Measurements from ENCODE around the gene INPP5J.
"Not testable (repeated sequence)": the region's sequence is repeated elsewhere in the genome, so short reads cannot be mapped to it uniquely, and the experiment has no call there.

INPP5J gene

DNA sequence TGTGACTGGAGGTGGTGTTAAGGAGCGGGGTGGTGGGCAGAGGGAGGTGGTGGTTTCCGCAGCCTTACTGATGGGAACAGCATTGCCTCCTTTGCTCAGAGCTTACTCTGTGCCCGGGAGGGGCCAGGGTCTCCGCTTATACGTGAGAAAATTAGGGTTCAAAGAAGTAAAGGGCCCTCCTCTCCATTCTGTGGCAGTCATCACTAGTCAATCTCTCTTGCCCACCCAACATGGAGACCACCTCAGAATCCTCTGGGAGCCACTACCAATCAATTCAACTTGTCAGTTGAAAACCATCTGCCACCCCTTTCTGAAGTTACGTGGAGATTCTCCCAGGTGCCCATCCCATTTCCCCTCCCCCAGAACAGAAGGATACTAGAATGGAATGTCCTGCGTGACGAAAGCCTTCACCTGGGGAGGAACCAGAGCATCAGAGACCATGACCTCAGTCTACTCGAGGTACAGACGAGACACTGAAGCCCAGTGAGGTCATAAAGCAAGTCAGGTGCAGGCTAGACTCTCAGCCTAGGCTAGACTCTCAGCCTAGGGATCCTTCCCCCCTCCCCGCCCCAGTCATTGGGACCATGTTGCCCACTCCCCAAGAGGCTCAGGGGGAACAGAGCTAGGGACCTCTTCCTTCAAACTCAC is 17.4 kb upstream of the INPP5J start:
- H3K4me3 ChIP-seq (ENCODE audit: low read depth in 1 of 2, low read length in 2 of 2), result peak overlapping the region; percentile 33 to 84
- peak overlapping the region; percentile 96 for H3K9ac ChIP-seq (ENCODE audit: low read length)
- H3K27me3 ChIP-seq (ENCODE audit: control insufficient read depth in 1 of 2, insufficient read depth in 2 of 2, low read length in 2 of 2), result no peaks in the 10 kb centered on the region
- H3K27ac ChIP-seq (ENCODE audit: low read depth, low read length), result peak overlapping the region; percentile 84
- H3K9me3 ChIP-seq (ENCODE audit: low read length), result no peaks in the 10 kb centered on the region
- H3K4me1 ChIP-seq (ENCODE audit: insufficient read depth, low read length), result peaks cover 48% of the 10 kb centered on the region
- peaks cover 43% of the 10 kb centered on the region for H3K36me3 ChIP-seq (ENCODE audit: insufficient read depth, low read length)

DNA sequence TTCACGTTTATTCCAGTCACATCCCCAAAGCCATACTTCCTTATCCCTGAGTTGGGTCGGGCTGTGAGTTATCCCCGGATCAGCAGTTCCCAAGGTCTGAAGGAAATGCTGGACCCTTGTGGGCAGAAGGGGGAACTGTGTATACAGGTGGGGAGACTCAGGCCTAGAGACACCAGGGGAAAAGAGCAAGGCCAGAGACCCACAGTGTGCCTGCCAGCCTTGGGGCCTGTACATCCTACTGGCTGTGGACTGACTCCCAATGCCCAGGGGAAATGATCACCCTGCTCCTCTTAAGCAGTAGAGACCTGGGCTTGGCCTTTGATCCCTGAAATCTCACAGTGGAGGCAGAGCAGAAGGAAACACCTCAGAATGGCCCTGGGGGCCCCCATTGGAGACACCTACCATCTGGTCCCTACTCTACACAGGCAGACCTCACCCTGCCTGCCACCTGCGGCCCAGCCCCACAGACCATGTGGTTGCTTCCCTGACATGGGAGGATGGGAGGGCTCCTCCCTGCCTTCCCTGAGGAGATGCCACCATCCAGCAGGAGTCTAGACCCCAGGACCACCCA is 16.7 kb upstream of the INPP5J start:
- peak overlapping the region; percentile 84 for H3K27ac ChIP-seq (ENCODE audit: low read depth, low read length)
- peak overlapping the region; percentile 84 to 93 for H3K4me3 ChIP-seq (ENCODE audit: low read depth in 1 of 2, low read length in 2 of 2)
- peak overlapping the region; percentile 96 for H3K9ac ChIP-seq (ENCODE audit: low read length)
- H3K4me1 ChIP-seq (ENCODE audit: insufficient read depth, low read length), result peaks cover 43% of the 10 kb centered on the region
- peaks cover 36% of the 10 kb centered on the region for H3K36me3 ChIP-seq (ENCODE audit: insufficient read depth, low read length)
- H3K9me3 ChIP-seq (ENCODE audit: low read length), result no peaks in the 10 kb centered on the region
- H3K27me3 ChIP-seq (ENCODE audit: control insufficient read depth in 1 of 2, insufficient read depth in 2 of 2, low read length in 2 of 2), result no peaks in the 10 kb centered on the region

DNA sequence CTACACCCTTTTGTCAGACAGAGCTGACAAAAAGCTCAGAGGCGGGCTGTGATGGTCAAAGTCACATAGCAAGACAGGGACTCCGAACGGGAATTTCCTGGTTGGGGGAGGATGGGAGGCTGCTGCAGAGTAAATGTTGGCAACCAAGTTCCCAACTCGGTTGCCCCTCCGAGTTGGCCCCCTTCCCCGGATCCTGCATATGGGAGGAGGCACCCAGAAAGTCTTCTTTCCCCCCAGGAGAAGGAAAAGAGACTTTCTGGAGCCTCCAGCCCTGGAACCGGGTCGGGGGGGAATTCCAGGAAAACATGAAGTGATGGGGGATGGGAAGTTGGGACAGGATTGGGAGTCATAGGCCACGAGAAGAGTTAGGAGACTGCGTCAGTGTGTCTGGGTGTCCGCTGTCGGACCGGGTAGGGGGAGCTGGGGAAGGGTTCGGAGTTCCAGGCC is 16.0 kb upstream of the INPP5J start:
- H3K4me3 ChIP-seq (ENCODE audit: low read depth in 1 of 2, low read length in 2 of 2), result peak overlapping the region; percentile 84 to 93
- H3K9me3 ChIP-seq (ENCODE audit: low read length), result no peaks in the 10 kb centered on the region
- H3K27ac ChIP-seq (ENCODE audit: low read depth, low read length), result peak overlapping the region; percentile 84
- H3K9ac ChIP-seq (ENCODE audit: low read length), result peak overlapping the region; percentile 96
- H3K36me3 ChIP-seq (ENCODE audit: insufficient read depth, low read length), result peaks cover 30% of the 10 kb centered on the region
- no peaks in the 10 kb centered on the region for H3K27me3 ChIP-seq (ENCODE audit: control insufficient read depth in 1 of 2, insufficient read depth in 2 of 2, low read length in 2 of 2)
- H3K4me1 ChIP-seq (ENCODE audit: insufficient read depth, low read length), result peaks cover 40% of the 10 kb centered on the region

DNA sequence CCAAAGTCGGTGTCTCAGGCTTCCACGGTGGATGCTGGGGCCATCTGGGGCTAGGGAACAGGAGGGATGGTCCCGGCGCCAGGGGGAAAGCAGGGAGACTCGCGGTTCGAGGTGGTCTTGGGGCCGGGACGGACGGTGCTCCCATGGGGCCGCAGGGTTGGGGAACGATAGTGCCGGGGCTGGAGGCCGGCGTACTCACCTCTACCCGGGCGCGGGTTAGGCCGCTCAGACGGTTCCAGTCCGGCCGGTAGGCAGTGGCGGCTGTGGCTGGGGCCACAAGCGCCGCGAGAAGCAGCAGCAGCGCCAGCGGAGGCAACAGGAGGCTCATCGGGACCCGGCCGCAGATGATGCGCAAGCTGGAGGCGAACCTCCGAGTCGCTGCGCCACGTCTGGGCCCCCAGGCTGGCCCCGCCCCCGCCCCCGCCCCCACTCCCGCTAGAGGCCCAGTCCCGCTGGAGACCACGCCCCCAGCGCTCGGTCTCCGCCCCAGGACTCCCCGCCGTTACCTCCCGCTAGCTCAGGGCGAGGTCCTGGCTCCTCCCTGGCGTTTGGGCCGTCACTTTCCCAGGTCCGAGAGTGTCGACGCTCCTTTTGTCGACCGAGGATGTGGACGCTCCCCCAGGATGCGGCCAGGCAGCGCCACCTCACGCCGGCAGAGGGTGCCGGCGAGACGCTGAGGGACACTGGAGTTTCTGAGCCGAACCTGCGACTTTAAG is 15.4 kb upstream of the INPP5J start, which contains the start of gene SELENOM:
Gene SELENOM, minus strand, starts transcription at position 391 of the 716 bp plus-strand sequence. Its CDS starts 63 bp downstream, at position 328.
- Histone ChIP-seq H3K4me1 (ENCODE audit: insufficient read depth, low read length) (peaks cover 34% of the 10 kb centered on the region), H3K36me3 (ENCODE audit: insufficient read depth, low read length) (peaks cover 24% of the 10 kb centered on the region), H3K27me3 (ENCODE audit: control insufficient read depth in 1 of 2, insufficient read depth in 2 of 2, low read length in 2 of 2) (no peaks in the 10 kb centered on the region), H3K4me3 (ENCODE audit: low read depth in 1 of 2, low read length in 2 of 2) (peak within 1 kb of the TSS; percentile 84 to 93), H3K27ac (ENCODE audit: low read depth, low read length) (peak within 1 kb of the TSS; percentile 84), H3K9ac (ENCODE audit: low read length) (peak within 1 kb of the TSS; percentile 96), H3K9me3 (ENCODE audit: low read length) (no peaks in the 10 kb centered on the region)

DNA sequence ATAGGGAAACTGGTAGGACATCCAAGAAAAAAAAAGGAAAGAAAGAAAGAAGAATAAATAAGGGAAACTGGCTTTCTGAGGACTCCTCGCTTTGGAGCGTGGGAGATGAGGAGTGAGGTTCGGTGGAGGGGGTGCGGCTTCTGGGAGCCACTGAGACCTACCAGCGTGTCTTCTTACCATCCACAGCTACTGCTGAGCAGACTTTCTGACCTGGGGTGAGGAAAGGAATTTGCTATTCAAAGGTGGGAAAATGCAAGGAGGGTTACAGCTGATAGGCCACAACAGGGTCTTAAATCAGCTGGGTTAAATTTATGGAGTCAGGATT is 14.9 kb upstream of the INPP5J start:
- Histone ChIP-seq H3K4me3 (ENCODE audit: low read depth in 1 of 2, low read length in 2 of 2) (peak overlapping the region in 1 of 2 donors; percentile 47), H3K9ac (ENCODE audit: low read length) (no peak overlapping the region), H3K9me3 (ENCODE audit: low read length) (no peaks in the 10 kb centered on the region), H3K4me1 (ENCODE audit: insufficient read depth, low read length) (peaks cover 30% of the 10 kb centered on the region), H3K27me3 (ENCODE audit: control insufficient read depth in 1 of 2, insufficient read depth in 2 of 2, low read length in 2 of 2) (no peaks in the 10 kb centered on the region), H3K27ac (ENCODE audit: low read depth, low read length) (peak overlapping the region; percentile 74), H3K36me3 (ENCODE audit: insufficient read depth, low read length) (peaks cover 22% of the 10 kb centered on the region)

DNA sequence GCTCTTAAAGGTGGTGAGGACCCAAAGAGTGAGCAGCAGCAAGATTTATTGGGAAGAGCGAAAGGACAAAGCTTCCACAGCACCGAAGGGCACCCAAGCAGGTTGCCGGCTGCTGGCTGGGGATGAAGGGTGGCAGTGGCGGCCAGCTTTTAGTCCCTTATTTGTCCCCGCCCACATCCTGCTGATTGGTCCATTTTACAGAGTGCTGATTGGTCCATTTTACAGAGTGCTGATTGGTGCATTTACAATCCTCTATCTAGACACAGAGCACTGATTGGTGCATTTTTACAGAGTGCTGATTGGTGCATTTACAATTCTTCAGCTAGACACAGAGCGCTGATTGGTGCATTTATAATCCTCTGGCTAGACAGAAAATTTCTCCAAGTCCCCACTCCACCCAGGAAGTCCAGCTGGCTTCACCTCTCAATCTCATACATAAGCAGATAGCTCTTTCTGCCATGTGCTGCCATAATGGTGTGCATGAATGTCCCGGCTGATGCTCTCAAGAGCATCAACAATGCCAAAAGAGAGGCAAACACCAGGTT is 10.1 kb upstream of the INPP5J start:
- not testable (repeated sequence) for H3K27ac ChIP-seq (ENCODE audit: low read depth, low read length); H3K4me3 ChIP-seq (ENCODE audit: low read depth in 1 of 2, low read length in 2 of 2); H3K36me3 ChIP-seq (ENCODE audit: insufficient read depth, low read length); H3K9me3 ChIP-seq (ENCODE audit: low read length); H3K4me1 ChIP-seq (ENCODE audit: insufficient read depth, low read length); H3K27me3 ChIP-seq (ENCODE audit: control insufficient read depth in 1 of 2, insufficient read depth in 2 of 2, low read length in 2 of 2); H3K9ac ChIP-seq (ENCODE audit: low read length)

DNA sequence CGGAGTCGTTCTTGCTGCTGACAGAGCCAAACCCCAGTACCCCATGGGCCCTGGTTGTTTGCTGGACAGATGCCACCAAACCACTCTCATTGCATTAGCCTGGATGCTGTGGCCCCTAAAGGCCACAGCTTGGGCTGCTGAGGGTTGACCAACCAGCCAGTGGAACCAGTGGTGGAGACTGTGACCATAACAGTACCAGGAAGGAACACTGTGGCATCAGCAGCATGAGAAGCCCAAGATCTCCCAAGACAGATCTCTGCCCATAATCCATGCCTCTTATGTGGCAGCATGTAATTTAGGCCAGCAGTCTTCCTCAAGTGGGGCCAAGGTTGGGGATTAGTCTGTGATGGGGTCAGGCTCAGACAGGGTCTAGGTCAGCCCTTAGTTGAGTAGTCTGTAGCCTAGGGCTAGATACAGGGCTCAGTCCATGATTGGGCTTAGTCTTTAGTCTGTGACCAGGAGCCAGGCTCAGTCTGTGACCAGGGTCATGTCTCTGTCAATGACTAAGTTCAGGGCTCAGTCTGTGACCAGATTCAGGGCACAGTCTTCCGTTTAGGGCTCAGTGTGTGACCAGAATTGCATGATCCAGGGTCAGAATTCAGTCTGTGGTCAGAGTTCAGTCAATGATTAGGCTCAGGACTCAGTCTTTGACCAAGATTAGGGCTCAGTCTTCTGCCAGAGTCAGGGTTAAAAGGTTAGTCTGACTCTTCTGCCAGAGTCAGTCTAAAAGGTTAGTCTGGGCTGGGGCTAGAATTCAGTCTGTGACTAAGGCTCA is 4.5 kb upstream of the INPP5J start:
- no peak overlapping the region for H3K9ac ChIP-seq (ENCODE audit: low read length)
- H3K36me3 ChIP-seq (ENCODE audit: insufficient read depth, low read length), result no peaks in the 10 kb centered on the region
- H3K4me1 ChIP-seq (ENCODE audit: insufficient read depth, low read length), result peaks cover 13% of the 10 kb centered on the region
- H3K27me3 ChIP-seq (ENCODE audit: control insufficient read depth in 1 of 2, insufficient read depth in 2 of 2, low read length in 2 of 2), result no peaks in the 10 kb centered on the region
- no peaks in the 10 kb centered on the region for H3K9me3 ChIP-seq (ENCODE audit: low read length)
- no peak overlapping the region for H3K4me3 ChIP-seq (ENCODE audit: low read depth in 1 of 2, low read length in 2 of 2)
- H3K27ac ChIP-seq (ENCODE audit: low read depth, low read length), result no peak overlapping the region

DNA sequence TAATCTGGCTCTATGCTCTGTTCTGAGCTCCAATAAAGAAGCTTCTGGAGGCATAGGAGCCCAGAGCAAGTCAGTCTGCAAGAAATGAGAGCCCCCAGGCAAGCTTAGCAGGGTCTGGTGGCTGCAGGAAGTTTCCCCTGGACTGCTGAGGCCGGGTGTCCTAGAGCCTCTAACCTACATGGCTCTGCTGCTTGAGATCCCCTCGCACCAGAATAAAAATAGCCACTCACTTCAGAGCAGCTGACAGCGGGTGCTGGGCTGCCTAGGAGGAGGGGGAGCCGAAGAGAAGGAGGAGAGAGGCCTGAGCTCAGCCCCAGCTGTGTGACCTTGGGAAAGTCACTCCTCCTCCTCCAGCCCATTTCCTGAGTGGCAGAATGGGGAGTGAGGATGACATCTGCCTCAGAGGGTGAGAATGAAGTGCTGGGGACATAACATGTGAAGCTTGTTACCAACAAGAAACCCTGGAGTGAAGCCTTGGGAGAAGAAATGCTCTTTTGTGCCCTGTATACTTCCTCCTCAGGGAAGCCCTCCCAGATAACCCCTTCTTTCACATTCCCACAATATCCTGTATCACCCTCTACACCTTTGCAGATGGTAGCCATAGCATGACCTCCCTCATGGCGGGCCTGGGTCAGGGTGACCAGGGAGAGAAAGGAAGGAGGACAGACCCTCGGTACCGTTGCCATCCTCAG is 3.6 kb upstream of the INPP5J start:
- Histone ChIP-seq H3K4me1 (ENCODE audit: insufficient read depth, low read length) (peaks cover 17% of the 10 kb centered on the region), H3K4me3 (ENCODE audit: low read depth in 1 of 2, low read length in 2 of 2) (no peak overlapping the region), H3K9ac (ENCODE audit: low read length) (no peak overlapping the region), H3K36me3 (ENCODE audit: insufficient read depth, low read length) (no peaks in the 10 kb centered on the region), H3K9me3 (ENCODE audit: low read length) (no peaks in the 10 kb centered on the region), H3K27me3 (ENCODE audit: control insufficient read depth in 1 of 2, insufficient read depth in 2 of 2, low read length in 2 of 2) (no peaks in the 10 kb centered on the region), H3K27ac (ENCODE audit: low read depth, low read length) (no peak overlapping the region)

DNA sequence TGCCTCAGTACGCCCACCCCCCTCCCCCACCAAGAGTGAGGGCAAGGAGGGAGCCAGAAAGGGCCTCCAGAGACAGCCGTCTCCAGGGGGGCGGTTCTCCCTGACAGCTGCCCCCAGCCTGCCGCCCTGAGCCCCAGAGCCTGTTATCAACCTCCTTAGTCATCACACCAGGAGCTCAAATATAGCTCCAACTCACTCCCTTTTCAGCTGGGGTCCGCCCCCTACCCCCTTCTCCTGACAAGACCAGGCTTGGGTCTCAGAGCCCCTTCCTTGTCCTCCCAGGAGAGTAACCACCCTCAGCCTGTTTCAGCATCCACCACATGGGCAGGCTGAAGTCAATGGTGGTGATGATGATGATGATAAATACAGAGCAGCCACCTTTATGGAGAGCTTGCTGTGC is 2.5 kb upstream of the INPP5J start:
- Histone ChIP-seq H3K27ac (ENCODE audit: low read depth, low read length) (no peak overlapping the region), H3K4me3 (ENCODE audit: low read depth in 1 of 2, low read length in 2 of 2) (no peak overlapping the region), H3K36me3 (ENCODE audit: insufficient read depth, low read length) (no peaks in the 10 kb centered on the region), H3K9me3 (ENCODE audit: low read length) (no peaks in the 10 kb centered on the region), H3K9ac (ENCODE audit: low read length) (no peak overlapping the region), H3K27me3 (ENCODE audit: control insufficient read depth in 1 of 2, insufficient read depth in 2 of 2, low read length in 2 of 2) (no peaks in the 10 kb centered on the region), H3K4me1 (ENCODE audit: insufficient read depth, low read length) (peaks cover 17% of the 10 kb centered on the region)

DNA sequence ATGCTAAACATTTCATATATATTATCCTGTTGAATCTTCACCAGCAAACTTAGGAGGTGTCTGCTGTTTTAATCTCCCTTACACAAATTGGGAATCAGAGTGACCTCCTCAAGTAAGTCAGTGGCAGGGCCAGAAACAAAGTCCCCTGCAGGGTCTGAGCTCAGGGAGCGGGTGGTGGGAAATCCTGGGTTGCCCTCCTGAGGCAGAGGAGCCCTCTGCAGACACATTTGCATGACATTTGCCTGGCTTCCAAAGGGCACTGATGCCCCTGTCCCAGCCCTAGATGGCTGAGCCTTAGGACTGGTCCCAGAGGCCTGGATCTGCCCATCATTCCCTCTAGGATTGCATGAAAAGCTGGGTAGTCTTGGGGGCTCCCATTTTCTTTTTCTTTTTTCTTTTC is 2.1 kb upstream of the INPP5J start:
- no peaks in the 10 kb centered on the region for H3K9me3 ChIP-seq (ENCODE audit: low read length)
- H3K9ac ChIP-seq (ENCODE audit: low read length), result no peak overlapping the region
- H3K4me1 ChIP-seq (ENCODE audit: insufficient read depth, low read length), result peaks cover 17% of the 10 kb centered on the region
- no peaks in the 10 kb centered on the region for H3K27me3 ChIP-seq (ENCODE audit: control insufficient read depth in 1 of 2, insufficient read depth in 2 of 2, low read length in 2 of 2)
- no peak overlapping the region for H3K4me3 ChIP-seq (ENCODE audit: low read depth in 1 of 2, low read length in 2 of 2)
- no peak overlapping the region for H3K27ac ChIP-seq (ENCODE audit: low read depth, low read length)
- no peaks in the 10 kb centered on the region for H3K36me3 ChIP-seq (ENCODE audit: insufficient read depth, low read length)
